ENCODE results near the gene CA5A.

The CA5A gene

GRCh38 chr16:87979352-87979751 lies 43.0 kb upstream of the CA5A start:
- DNase-seq (ENCODE audit: low read depth): no peak
- no peak for TF ChIP-seq CTCF (conservative IDR thresholded peaks at IDR 0.05; ENCODE audit: control insufficient read depth, insufficient read depth, low read depth, low read length)
- no peak overlapping the region for H3K4me3 ChIP-seq (ENCODE audit: control insufficient read depth, low read depth, low read length)

GRCh38 chr16:87978127-87978526 lies 41.8 kb upstream of the CA5A start:
- no peak overlapping the region for H3K4me3 ChIP-seq (ENCODE audit: control insufficient read depth, low read depth, low read length)
- DNase-seq (ENCODE audit: low read depth): no peak
- no peak for TF ChIP-seq CTCF (conservative IDR thresholded peaks at IDR 0.05; ENCODE audit: control insufficient read depth, insufficient read depth, low read depth, low read length)

GRCh38 chr16:87976665-87977064 lies 40.3 kb upstream of the CA5A start:
- peak; percentile 56 for DNase-seq (ENCODE audit: low read depth)
- TF ChIP-seq CTCF (conservative IDR thresholded peaks at IDR 0.05; ENCODE audit: control insufficient read depth, insufficient read depth, low read depth, low read length): no peak
- no peak overlapping the region for H3K4me3 ChIP-seq (ENCODE audit: control insufficient read depth, low read depth, low read length)

GRCh38 chr16:87974178-87974577 lies 37.8 kb upstream of the CA5A start:
- no peak for DNase-seq (ENCODE audit: low read depth)
- no peak overlapping the region for H3K4me3 ChIP-seq (ENCODE audit: control insufficient read depth, low read depth, low read length)
- no peak for TF ChIP-seq CTCF (conservative IDR thresholded peaks at IDR 0.05; ENCODE audit: control insufficient read depth, insufficient read depth, low read depth, low read length)

- no peak for DNase-seq (ENCODE audit: low read depth)
- TF ChIP-seq CTCF (conservative IDR thresholded peaks at IDR 0.05; ENCODE audit: control insufficient read depth, insufficient read depth, low read depth, low read length): no peak
- H3K4me3 ChIP-seq (ENCODE audit: control insufficient read depth, low read depth, low read length): no peak overlapping the region
These were observed 37.4 kb upstream of the CA5A start for GRCh38 chr16:87973717-87974116.

- no peak for TF ChIP-seq CTCF (conservative IDR thresholded peaks at IDR 0.05; ENCODE audit: control insufficient read depth, insufficient read depth, low read depth, low read length)
- no peak for DNase-seq (ENCODE audit: low read depth)
- no peak overlapping the region for H3K4me3 ChIP-seq (ENCODE audit: control insufficient read depth, low read depth, low read length)
These were observed 35.6 kb upstream of the CA5A start for GRCh38 chr16:87971933-87972332.

- no peak for TF ChIP-seq CTCF (conservative IDR thresholded peaks at IDR 0.05; ENCODE audit: control insufficient read depth, insufficient read depth, low read depth, low read length)
- DNase-seq (ENCODE audit: low read depth): peak; percentile 64
- H3K4me3 ChIP-seq (ENCODE audit: control insufficient read depth, low read depth, low read length): no peak overlapping the region
These were observed 33.9 kb upstream of the CA5A start for GRCh38 chr16:87970186-87970585.

Measured in fibroblast of mammary gland (primary cell).